ENCODE measurements around the gene NCK2.

The NCK2 gene

GRCh38 chr2:105935063-105935462 is 190.4 kb downstream of the NCK2 start:
- H3K9me3 ChIP-seq (ENCODE audit: control insufficient read depth, low read length) = no peaks in the 10 kb centered on the region
- no peaks in the 10 kb centered on the region for H3K27me3 ChIP-seq (ENCODE audit: control insufficient read depth, insufficient read depth, low read length)
- H3K4me3 ChIP-seq (ENCODE audit: low read depth, low read length) = no peak overlapping the region
- no peak overlapping the region for H2AFZ ChIP-seq
- no peaks in the 10 kb centered on the region for H3K36me3 ChIP-seq (ENCODE audit: control insufficient read depth, insufficient read depth, low read length)
- TF ChIP-seq CTCF (IDR thresholded peaks at IDR 0.05) = no peak
- no peaks in the 10 kb centered on the region for H3K4me1 ChIP-seq
- H3K9ac ChIP-seq = no peak overlapping the region
- H3K27ac ChIP-seq = no peak overlapping the region
- no peak overlapping the region for H3K4me2 ChIP-seq (ENCODE audit: low read length)
- no peaks in the 10 kb centered on the region for H3K79me2 ChIP-seq

GRCh38 chr2:105936954-105937353 is 192.2 kb downstream of the NCK2 start:
- Histone ChIP-seq H3K79me2 (no peaks in the 10 kb centered on the region), H3K4me3 (ENCODE audit: low read depth, low read length) (no peak overlapping the region), H3K27me3 (ENCODE audit: control insufficient read depth, insufficient read depth, low read length) (no peaks in the 10 kb centered on the region), H3K36me3 (ENCODE audit: control insufficient read depth, insufficient read depth, low read length) (no peaks in the 10 kb centered on the region), H3K9ac (no peak overlapping the region), H2AFZ (no peak overlapping the region), H3K9me3 (ENCODE audit: control insufficient read depth, low read length) (no peaks in the 10 kb centered on the region), H3K4me1 (no peaks in the 10 kb centered on the region), H3K4me2 (ENCODE audit: low read length) (no peak overlapping the region), H3K27ac (no peak overlapping the region)
- TF ChIP-seq CTCF (IDR thresholded peaks at IDR 0.05) = no peak

GRCh38 chr2:105937498-105938097 is 192.9 kb downstream of the NCK2 start:
- H3K9me3 ChIP-seq (ENCODE audit: control insufficient read depth, low read length) = no peaks in the 10 kb centered on the region
- no peaks in the 10 kb centered on the region for H3K4me1 ChIP-seq
- H3K27me3 ChIP-seq (ENCODE audit: control insufficient read depth, insufficient read depth, low read length) = no peaks in the 10 kb centered on the region
- H3K4me2 ChIP-seq (ENCODE audit: low read length) = no peak overlapping the region
- H3K79me2 ChIP-seq = no peaks in the 10 kb centered on the region
- H3K9ac ChIP-seq = no peak overlapping the region
- H2AFZ ChIP-seq = no peak overlapping the region
- H3K27ac ChIP-seq = no peak overlapping the region
- TF ChIP-seq CTCF (IDR thresholded peaks at IDR 0.05) = no peak
- no peaks in the 10 kb centered on the region for H3K36me3 ChIP-seq (ENCODE audit: control insufficient read depth, insufficient read depth, low read length)
- no peak overlapping the region for H3K4me3 ChIP-seq (ENCODE audit: low read depth, low read length)
